ENCODE data around the gene VOPP1.
"Not testable (repeated sequence)": the region's sequence is repeated elsewhere in the genome, so short reads cannot be mapped to it uniquely, and the experiment has no call there.

The VOPP1 gene

DNA sequence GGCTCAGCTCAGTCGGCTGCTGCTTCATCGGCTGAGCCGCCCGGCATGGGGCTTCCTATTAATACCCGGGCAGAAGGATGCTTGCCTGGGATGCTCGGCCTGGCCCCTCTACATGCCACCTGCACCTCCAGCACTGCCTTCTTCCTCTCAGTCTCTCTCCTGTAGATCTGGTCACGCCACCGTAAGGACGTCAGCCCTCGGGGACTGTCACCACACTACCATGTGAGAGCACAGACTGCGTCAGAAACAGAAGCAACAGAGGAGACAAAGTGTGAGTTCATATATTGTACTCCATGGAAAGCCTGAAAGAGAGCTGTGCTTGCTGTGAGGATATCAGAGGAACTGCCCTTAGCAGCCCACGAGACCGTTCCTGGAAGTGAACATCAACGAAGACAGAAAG, 99.9 kb downstream of the VOPP1 start:
- not testable (repeated sequence) for H3K9me3 Mint-ChIP-seq, H3K36me3 Mint-ChIP-seq, H3K27me3 Mint-ChIP-seq, H3K4me3 Mint-ChIP-seq, H3K27ac Mint-ChIP-seq
- peaks cover 82% of the 10 kb centered on the region for H3K4me1 Mint-ChIP-seq

DNA sequence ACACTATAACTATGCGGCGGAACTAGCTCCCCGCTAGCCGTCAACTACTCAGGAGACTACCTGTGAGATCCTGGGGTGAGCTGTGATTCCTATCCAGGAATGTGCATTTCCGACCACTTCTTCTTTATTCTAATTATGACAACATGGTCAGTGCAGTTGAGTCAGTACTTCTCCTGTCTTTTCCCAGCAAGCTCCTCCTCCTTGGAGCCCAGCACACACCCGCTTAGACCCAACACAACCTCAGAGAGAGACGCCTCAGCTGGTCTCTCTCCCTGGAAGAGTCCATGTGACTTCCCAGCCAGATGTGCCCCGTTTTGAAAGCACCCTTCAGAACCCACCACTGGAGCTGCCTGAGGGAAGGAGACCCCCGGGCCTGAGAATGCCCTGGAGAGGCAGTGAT, 100.7 kb downstream of the VOPP1 start:
- Mint-ChIP-seq H3K4me1 (peaks cover 81% of the 10 kb centered on the region), H3K27ac (peak overlapping the region; percentile 68)
- not testable (repeated sequence) for H3K4me3 Mint-ChIP-seq, H3K36me3 Mint-ChIP-seq, H3K27me3 Mint-ChIP-seq, H3K9me3 Mint-ChIP-seq

DNA sequence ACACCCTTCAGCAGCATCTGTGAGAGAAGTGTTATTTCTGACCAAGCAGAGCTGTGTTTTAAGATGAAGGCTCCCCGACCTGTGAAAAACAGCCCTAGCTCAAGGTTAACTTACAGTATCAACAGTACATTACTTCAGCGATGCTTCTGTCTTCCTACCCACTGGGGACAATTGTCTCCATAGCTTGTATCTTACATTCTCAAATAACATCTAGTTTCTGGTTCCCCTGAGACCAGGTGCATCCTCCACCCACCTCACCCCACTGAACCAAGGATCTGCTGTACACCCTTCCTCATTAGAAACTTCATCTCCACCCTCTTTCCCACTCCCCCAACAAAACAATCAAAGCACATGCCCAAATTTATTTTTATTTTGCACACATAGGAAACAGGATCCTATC, 102.0 kb downstream of the VOPP1 start:
- no peaks in the 10 kb centered on the region for H3K9me3 Mint-ChIP-seq
- H3K4me3 Mint-ChIP-seq, result peak overlapping the region; percentile 57
- H3K27me3 Mint-ChIP-seq, result no peaks in the 10 kb centered on the region
- peak overlapping the region; percentile 92 for H3K27ac Mint-ChIP-seq
- H3K36me3 Mint-ChIP-seq, result peaks cover 13% of the 10 kb centered on the region
- peaks cover 78% of the 10 kb centered on the region for H3K4me1 Mint-ChIP-seq

DNA sequence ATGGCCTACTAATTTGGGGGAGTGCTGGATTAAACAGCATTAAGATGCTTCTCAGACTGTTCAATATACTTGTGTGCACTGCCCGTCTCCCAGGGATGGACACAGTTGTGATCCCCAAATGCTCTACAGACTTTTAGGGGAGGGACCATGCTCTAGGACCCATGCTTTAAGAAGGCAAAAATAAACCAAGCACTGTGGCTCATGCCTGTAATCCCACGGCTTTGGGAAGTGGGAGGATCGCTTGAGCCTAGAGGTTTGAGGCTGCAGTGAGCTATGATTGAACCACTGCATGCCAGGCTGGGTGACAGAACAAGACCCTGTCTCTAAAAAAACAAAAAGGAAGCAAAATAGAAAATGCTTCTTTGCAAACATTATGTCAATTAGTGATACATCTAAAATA, 102.6 kb downstream of the VOPP1 start:
- Mint-ChIP-seq H3K27me3 (no peaks in the 10 kb centered on the region), H3K36me3 (peaks cover 19% of the 10 kb centered on the region)

DNA sequence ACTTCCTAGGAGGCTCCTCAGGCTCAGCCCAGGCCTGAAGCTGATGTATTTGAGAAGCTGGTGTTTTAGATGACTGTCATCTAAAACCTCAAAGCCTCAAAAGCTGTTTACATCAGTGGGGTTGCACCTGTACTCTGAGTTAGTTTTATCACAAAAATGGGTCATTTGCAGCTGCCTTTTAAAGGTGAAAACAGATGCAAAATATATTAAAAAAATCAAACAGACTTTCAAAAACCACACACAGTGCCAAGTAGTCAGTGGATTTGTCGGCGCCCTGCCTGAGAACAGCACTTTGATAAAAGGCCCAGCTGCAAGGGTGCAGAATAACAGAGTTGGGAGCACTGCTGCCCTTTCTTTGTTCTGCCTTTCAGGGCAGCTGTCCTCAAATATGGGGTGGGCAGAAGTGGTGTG, 103.0 kb downstream of the VOPP1 start:
- peak overlapping the region; percentile 82 for H3K27ac Mint-ChIP-seq
- no peak overlapping the region for H3K4me3 Mint-ChIP-seq
- H3K9me3 Mint-ChIP-seq, result no peaks in the 10 kb centered on the region
- H3K27me3 Mint-ChIP-seq, result no peaks in the 10 kb centered on the region
- H3K36me3 Mint-ChIP-seq, result peaks cover 20% of the 10 kb centered on the region
- H3K4me1 Mint-ChIP-seq, result peaks cover 78% of the 10 kb centered on the region

More for the DNA sequence above, 102.6 kb downstream of the VOPP1 start:
- Mint-ChIP-seq H3K27ac (peak overlapping the region; percentile 79), H3K9me3 (no peaks in the 10 kb centered on the region), H3K4me3 (peak overlapping the region; percentile 7), H3K4me1 (peaks cover 78% of the 10 kb centered on the region)

DNA sequence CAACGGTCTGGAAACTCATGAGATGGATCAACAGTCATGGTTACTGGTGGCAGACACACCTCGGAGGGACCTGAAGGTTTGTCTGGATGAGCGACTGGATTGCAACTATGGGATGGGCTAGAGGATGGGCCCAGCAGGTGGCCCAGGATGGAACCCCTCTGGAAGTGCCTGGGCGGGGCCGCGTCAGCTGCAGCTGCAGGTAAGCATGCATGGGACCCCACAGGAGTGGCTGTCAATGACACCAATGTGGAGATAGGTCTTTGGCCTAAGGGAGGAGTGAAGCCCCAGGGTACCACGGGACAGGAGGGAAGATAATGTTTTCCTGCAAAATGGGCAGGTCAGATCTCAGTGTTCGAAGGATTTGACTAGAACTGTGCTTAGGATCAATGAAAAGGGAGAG, 103.8 kb downstream of the VOPP1 start:
- H3K27ac Mint-ChIP-seq, result peak overlapping the region; percentile 82
- H3K4me1 Mint-ChIP-seq, result peaks cover 71% of the 10 kb centered on the region
- no peaks in the 10 kb centered on the region for H3K27me3 Mint-ChIP-seq
- peak overlapping the region; percentile 12 for H3K4me3 Mint-ChIP-seq
- no peaks in the 10 kb centered on the region for H3K9me3 Mint-ChIP-seq
- H3K36me3 Mint-ChIP-seq, result peaks cover 23% of the 10 kb centered on the region

DNA sequence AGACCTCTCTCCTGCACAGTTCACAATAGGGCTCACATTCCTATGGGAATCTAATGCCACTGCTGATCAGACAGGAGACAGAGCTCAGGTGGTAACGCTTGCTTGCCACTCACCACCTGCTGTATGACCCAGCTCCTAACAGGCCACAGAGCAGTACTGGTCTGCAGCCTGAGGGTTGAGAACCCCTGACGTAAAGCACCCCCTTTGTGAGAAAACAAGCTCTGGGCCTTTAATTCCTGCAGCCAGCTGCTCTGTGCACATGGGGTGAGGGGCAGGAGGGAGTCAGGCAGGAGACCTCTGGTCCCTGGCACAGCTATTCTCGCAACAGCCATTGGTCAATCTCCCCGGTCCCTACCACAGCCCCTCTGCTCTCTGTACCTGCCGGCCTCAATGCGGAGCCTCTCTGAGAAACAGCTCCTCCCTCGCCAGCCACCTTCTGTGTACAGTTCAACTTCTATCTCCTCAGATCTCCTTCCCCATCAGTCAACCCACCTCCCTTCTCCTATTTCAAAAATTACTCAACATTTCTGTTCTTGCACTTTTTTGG, 105.2 kb downstream of the VOPP1 start:
- Mint-ChIP-seq H3K27me3 (no peaks in the 10 kb centered on the region), H3K27ac (peak overlapping the region; percentile 79), H3K9me3 (peaks cover 3% of the 10 kb centered on the region), H3K4me3 (no peak overlapping the region), H3K4me1 (peaks cover 77% of the 10 kb centered on the region), H3K36me3 (peaks cover 30% of the 10 kb centered on the region)

DNA sequence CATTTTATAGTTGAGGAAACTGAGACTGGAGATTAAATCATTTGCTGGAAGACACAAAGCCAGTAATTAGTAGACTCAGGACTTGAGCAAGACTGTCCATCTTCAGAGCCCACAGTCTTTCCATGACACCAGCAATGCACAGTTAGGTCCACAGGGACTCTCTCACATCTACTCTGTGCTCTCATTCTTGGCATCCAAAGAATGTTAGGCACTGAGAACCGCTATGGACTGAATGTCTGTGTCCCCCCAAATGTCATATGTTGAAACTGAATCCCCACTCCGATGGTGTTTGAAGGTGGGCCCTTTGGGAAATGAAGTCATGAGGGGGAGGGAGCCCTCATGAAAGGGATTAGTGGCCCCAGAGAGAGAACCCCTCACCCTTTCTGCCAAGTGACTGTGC, 106.6 kb downstream of the VOPP1 start:
- H3K36me3 Mint-ChIP-seq, result peaks cover 32% of the 10 kb centered on the region
- peaks cover 78% of the 10 kb centered on the region for H3K4me1 Mint-ChIP-seq

DNA sequence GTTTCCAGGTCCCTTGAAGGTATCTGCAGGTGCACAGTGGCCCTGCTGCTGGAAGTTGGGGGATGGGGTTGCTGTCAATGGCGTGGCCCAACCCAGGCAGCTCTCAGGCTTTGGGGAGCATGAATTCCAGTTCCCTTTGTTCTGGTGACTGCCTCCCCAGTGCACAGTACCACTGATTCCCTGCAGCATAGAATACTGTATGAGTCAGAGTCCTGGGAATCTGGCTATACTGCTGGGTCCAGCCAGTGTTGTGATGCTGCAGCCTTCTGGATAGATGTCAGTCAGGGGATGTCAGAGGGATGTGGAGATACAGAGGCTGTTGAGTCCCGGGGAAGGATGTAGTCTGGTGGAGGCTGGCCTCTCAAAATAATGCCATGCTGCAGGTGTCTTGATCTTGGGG, 107.9 kb downstream of the VOPP1 start:
- peaks cover 39% of the 10 kb centered on the region for H3K36me3 Mint-ChIP-seq
- no peak overlapping the region for H3K27ac Mint-ChIP-seq
- H3K9me3 Mint-ChIP-seq, result peaks cover 21% of the 10 kb centered on the region

More for the DNA sequence above, 106.6 kb downstream of the VOPP1 start:
- H3K9me3 Mint-ChIP-seq, result peaks cover 11% of the 10 kb centered on the region
- no peak overlapping the region for H3K27ac Mint-ChIP-seq
- peak overlapping the region; percentile 19 for H3K4me3 Mint-ChIP-seq
- H3K27me3 Mint-ChIP-seq, result no peaks in the 10 kb centered on the region

DNA sequence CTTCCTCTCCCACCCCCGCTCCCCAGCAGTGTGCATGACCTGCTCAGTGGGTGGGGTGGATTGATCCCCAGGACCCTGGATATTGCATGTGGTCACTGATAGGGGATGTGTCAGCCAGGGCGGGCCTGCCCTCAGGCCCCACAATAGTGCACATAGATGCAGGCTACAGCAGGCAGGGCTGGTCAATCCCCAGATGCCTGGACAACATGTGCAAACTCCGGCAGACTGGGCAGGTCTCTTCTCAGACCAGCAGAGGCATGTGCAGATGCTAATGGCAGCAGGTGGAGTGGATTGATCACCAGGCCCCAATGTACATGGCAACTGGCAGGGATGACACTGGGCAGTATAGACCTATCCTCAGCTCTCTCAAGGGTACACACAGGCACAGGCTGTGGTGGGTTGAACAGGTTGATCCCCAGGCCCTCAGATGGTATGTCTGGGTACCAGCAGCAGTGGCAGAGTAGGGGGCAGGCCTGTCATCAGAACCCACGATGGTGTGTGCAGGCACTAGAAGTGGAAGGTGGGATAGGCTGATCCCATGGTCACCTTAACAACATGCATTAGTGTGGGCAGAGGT, 108.5 kb downstream of the VOPP1 start:
- Mint-ChIP-seq H3K9me3 (peaks cover 24% of the 10 kb centered on the region), H3K27me3 (no peaks in the 10 kb centered on the region), H3K27ac (peak overlapping the region; percentile 46), H3K4me1 (peaks cover 70% of the 10 kb centered on the region), H3K4me3 (no peak overlapping the region), H3K36me3 (peaks cover 46% of the 10 kb centered on the region)

More for the DNA sequence above, 107.9 kb downstream of the VOPP1 start:
- Mint-ChIP-seq H3K4me3 (no peak overlapping the region), H3K4me1 (peaks cover 70% of the 10 kb centered on the region), H3K27me3 (no peaks in the 10 kb centered on the region)

DNA sequence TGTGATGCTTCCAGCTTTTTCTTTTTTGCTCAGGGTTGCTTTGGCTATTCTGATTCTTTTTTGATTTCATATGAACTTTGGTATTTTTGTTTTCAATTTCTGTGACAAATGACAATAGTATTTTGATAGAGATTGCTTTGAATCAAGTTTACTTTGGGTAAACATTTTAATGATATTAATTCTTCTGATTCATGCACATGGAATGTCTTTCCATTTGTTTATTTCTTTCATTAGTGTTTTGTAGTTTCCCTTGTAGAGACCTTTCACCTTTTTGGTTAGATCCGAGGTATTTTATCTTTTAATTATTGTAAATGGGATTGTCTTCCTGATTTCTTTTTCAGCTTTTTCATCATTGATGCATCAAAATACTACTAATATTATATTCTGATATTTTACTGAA, 114.0 kb downstream of the VOPP1 start:
- H3K4me3 Mint-ChIP-seq, result no peak overlapping the region
- H3K27ac Mint-ChIP-seq, result no peak overlapping the region
- H3K27me3 Mint-ChIP-seq, result no peaks in the 10 kb centered on the region
- peaks cover 38% of the 10 kb centered on the region for H3K9me3 Mint-ChIP-seq
- H3K4me1 Mint-ChIP-seq, result peaks cover 53% of the 10 kb centered on the region
- H3K36me3 Mint-ChIP-seq, result peaks cover 39% of the 10 kb centered on the region

DNA sequence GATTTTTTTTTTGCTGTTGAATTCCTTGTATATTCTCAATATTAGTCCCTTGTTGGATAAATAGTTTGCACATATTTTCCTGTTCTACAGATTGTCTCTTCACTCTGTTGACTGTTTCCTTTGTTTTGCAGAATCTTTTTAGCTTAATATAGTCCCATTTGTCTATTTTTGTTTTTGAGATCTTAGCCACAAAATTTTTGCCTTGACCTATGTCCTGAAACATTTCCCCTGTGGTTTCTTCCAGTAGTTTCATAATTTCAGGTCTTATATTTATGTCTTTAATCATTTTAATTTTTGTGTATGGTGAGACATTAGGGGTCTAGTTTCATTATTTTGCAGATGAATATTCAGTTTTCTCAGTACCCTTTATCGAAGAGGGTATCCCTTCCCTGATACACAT, 114.5 kb downstream of the VOPP1 start:
- Mint-ChIP-seq H3K27me3 (no peaks in the 10 kb centered on the region), H3K36me3 (peaks cover 36% of the 10 kb centered on the region), H3K4me3 (no peak overlapping the region), H3K9me3 (peaks cover 38% of the 10 kb centered on the region), H3K4me1 (peaks cover 53% of the 10 kb centered on the region), H3K27ac (no peak overlapping the region)

DNA sequence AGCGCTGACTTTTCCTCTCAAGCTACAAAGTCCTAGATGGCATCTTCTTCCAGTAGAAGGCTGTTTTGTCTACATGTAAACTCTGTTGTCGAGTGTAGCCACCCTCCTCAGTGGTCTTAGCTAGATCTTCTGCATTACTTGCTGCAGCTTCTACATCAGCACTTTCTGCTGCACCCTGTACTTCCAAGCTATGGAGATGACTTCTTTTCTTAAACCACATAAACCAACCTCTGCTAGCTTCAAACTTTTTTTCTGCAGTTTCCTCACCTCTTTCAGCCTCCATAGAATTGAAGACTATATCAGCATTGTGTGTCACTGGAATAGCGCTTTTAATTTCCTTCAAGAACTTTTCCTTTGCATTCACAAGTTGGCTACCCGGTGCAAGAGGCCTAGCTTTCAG, 119.3 kb downstream of the VOPP1 start:
- Mint-ChIP-seq H3K36me3 (peaks cover 17% of the 10 kb centered on the region), H3K4me1 (peaks cover 41% of the 10 kb centered on the region), H3K9me3 (peaks cover 13% of the 10 kb centered on the region), H3K4me3 (no peak overlapping the region), H3K27ac (no peak overlapping the region), H3K27me3 (no peaks in the 10 kb centered on the region)

DNA sequence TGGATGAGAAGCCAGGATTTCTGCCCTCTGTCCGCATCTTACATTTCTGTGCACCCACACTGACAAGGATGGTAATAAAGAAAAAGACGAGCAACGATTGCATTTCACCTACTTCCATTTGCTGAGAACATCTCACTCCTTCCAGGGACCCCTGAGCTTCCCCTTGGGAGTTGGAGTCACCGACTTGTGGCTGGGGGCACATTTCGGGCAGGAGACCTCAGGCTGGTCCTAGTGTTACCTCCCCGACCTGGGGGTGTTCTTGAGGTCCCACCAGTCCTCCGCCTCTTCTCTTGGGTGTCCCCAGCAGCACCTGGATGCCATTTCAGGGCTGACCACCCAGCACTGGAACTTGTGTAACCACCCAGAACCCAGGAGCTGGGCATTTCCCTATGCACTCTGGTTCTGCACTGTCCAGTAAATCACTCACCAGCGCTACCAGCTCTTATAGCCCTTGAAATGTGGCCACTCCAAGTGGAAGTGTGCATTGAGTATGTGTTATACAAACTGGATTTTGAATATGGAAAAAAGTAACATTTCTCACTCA, 122.2 kb downstream of the VOPP1 start:
- no peak overlapping the region for H3K27ac Mint-ChIP-seq
- H3K4me1 Mint-ChIP-seq, result peaks cover 42% of the 10 kb centered on the region

DNA sequence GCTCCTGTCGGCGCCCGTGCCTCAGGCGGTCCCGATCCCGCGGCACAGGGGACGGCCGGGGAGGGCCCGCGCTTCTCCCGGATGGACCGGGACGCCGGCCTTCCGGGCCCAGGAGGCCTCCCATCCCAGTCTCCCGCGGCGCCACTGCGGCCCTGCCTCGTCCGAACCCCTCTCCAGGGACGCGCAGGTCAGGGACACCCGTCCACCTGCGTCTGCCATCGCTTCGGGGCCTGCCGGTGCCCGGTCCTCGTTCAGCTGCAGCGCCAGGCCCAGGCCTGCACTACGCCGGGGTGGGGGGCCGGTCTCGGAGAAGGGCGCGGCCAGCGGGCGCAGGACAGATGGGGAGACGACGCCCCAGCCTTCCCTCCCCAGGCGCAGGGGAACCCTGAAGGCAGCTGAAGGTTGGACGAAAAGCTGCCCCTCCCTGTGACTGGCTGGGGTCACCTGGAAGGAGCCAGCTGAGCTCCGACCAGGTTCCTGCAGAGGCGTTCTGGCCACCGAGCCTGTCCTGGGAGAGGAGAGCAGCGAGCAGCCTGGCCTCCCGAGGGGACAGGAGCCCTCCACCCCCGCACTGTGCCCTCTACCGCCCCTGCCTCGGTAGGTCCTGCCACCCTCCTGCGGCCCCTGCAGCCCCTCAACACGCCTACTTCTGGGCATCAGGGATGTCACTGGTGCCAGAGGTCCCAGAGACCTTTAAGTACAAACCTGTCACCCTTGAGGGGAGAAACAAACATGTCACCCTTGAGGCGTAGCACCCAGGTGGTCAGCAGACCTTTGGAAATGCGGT, 122.9 kb downstream of the VOPP1 start:
- no peak overlapping the region for H3K4me3 Mint-ChIP-seq
- no peak overlapping the region for H3K27ac Mint-ChIP-seq
- peaks cover 8% of the 10 kb centered on the region for H3K36me3 Mint-ChIP-seq
- no peaks in the 10 kb centered on the region for H3K27me3 Mint-ChIP-seq
- no peaks in the 10 kb centered on the region for H3K9me3 Mint-ChIP-seq
- peaks cover 41% of the 10 kb centered on the region for H3K4me1 Mint-ChIP-seq

More for the DNA sequence above, 122.2 kb downstream of the VOPP1 start:
- Mint-ChIP-seq H3K36me3 (peaks cover 10% of the 10 kb centered on the region), H3K4me3 (no peak overlapping the region), H3K9me3 (no peaks in the 10 kb centered on the region), H3K27me3 (no peaks in the 10 kb centered on the region)

DNA sequence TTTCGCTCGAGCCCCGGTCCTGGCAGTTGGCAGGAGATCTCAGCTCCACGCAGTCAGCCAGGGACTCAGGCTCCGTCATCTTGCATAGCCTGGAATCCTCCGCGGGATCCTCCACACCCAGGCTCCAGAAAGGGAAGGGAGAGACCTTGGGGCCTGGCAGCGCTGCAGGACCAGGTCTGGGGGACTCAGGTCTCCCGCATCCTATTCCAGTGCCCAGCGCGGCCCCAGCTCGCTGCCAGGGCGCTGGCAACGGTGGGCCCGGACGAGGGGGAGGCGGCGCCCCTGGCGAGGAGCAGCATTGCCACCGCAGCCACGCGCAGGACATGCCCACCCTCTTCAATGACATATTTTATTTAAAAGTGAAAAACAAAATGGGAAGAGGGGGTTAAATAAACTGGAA, 123.8 kb downstream of the VOPP1 start:
- Mint-ChIP-seq H3K9me3 (no peaks in the 10 kb centered on the region), H3K4me1 (peaks cover 35% of the 10 kb centered on the region), H3K4me3 (no peak overlapping the region), H3K36me3 (peaks cover 8% of the 10 kb centered on the region), H3K27ac (no peak overlapping the region), H3K27me3 (no peaks in the 10 kb centered on the region)
